GM12865 (cell line): ENCODE data around the gene POLD4.

Experiments
- DNase-seq: peaks from one replicate; pipeline ENCODE4 v3.0.0; 2010; ENCODE audit warnings: low read depth
- H3K4me3 ChIP-seq: 2 replicates; pipeline ENCODE4 v1.5.1; 2011; ENCODE audit warnings: mild to moderate bottlenecking, low read depth, low read length, control low read depth
- CTCF ChIP-seq: IDR thresholded peaks from 2 replicates; pipeline ENCODE4 v1.5.1; 2011; ENCODE audit warnings: low read length, control low read depth, low read depth, inconsistent platforms; ENCODE audit not compliant: insufficient read depth; ENCODE audit errors: missing control alignments

The POLD4 gene

DNA sequence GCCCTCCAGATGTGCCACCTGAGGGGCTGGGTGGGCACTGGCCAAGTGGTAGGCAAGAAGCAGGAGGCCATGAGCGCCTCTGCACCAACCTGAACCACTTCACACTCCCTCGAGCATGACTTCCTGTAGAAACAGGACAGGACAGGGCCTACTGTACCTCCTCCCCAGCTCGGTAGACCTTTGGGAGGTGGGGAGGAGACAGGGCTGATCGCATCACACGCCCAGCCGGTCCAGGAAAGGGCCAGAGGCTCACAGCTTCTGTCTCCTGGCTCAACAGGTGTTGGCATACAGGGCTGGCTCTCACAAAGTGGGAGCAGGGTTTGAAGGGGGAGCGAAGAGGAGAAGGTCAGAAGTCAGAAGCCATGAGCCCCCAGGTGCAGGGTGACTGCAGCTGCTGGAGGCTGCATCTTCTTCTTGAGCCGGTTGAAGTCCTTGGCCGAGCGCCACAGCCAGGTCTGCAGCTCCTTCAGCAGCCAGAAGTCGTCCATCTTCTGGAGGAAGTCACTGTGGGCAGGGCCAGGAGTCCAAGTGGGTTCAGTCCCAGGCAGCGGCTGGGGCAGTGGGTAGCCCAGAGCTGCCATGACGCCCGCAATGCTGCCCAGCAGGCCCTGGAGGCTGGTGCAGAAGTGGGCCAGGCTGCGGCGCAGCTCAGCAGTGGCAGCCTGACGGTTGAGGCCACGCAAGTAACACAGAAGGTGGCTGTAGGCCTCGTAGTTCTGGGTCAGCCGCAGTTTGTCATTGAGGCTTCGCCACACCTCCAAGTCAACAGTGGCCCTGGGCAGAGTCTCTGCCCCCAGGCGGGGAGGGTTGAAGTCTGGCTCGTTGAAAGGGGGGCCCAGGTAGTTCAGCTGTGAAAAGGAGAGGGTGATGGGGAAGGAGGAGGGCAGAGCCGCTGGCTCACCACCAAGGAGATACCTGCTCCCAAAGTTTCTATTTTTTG, 11.7 kb upstream of the POLD4 start:
- no peak overlapping the region for H3K4me3 ChIP-seq
- DNase-seq = no peak
- no peak for TF ChIP-seq CTCF

GRCh38 chr11:67364169-67364568, 10.8 kb upstream of the POLD4 start:
- no peak for DNase-seq
- TF ChIP-seq CTCF = no peak
- H3K4me3 ChIP-seq = no peak overlapping the region

GRCh38 chr11:67357831-67358670, 4.7 kb upstream of the POLD4 start:
- H3K4me3 ChIP-seq = no peak overlapping the region
- TF ChIP-seq CTCF = no peak
- DNase-seq = no peak

DNA sequence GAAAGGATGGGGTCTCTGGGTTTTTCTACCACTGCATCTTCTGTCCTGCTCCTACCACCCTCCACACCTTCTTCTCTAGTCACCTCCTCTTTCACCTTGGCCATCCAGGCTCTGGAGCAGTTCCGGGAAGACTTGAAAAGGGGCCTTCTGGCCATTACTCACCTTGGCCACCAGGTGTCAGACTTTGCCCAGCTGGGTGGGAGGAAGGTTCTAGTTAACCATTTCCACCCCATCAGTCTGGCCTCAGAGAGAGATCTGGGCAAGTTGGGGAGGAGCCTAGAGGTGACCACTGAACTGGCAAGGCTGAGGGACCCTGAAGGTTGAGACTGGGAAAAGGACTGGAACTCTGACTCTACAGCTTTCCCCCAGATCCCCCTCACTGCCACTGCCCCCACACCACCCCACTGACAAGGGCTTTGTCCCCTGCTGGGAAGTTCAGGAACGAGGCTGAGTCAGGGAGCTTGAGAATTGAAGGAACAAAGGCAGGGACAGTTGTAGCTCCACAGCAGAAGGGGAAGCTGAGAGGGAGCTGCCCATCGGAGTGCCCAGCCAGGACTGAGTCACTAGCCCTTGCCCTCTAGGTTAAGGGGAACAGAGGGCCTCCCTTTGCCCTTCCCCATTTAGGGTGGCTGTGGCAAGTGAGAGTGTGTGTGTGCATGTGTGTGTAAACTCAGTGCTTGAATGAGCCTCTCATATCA, 3.7 kb upstream of the POLD4 start:
- peak overlapping the region; percentile 47 for H3K4me3 ChIP-seq
- DNase-seq = peak; percentile 86
- TF ChIP-seq CTCF = peak; percentile 96

- TF ChIP-seq CTCF = no peak
- peak overlapping the region; percentile 47 for H3K4me3 ChIP-seq
- DNase-seq = no peak
These were observed 3.1 kb upstream of the POLD4 start for GRCh38 chr11:67356387-67356863.

DNA sequence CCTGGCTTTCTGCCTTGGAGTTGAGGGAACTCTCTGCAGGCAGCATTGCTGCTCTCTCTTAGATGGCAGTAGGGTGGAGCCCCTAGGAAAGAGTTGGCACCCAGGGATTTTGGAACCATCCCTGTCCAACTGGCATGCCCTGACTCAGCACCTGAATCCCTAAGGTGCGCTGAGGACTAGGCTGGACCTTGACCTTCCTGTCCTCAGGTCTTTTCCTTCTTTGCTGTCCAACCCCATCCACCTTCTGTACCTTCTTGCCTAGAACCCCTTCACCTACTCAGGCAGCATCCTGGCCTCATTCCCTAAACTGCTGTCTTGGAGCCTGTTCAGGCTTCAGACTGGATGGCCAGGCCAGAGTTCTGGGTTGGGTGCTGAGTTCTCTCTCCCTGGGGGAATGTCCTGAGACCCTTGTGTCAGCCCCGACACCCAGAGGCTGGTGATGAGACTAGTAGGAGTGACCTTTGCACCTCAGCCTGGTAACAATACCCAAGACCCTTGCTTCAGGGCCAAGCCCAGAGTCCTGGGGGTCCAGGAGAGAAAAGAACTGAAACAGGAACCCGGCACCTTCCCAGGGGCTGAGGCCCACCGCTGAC, 2.5 kb upstream of the POLD4 start:
- TF ChIP-seq CTCF = no peak

More for the DNA sequence above, 2.5 kb upstream of the POLD4 start:
- no peak for DNase-seq
- H3K4me3 ChIP-seq = peak overlapping the region; percentile 47
